Naive thymus-derived CD4-positive, alpha-beta T cell (primary cell): ENCODE data around the gene MED4. TPM values are rescaled to one million over a fixed set of nuclear protein-coding genes. Genes with fewer than 3 reads are reported as not detected.

Source experiments
- ATAC-seq: fragments of 150-1000 bp; cut with Tn5 transposase; 2 replicates; pipeline ENCODE4 v1.10.0; 2021; ENCODE audit warnings: mild to moderate bottlenecking, moderate library complexity
- CTCF ChIA-PET: fragments of 350-600 bp; sonication (Branson Sonifier 250); formaldehyde crosslinking; loops from one replicate; lab custom pipeline; 2021; ENCODE audit warnings: antibody characterized with exemption; lab: Charles Lee
- POLR2A ChIA-PET: fragments of 350-600 bp; sonication (Branson Sonifier 250); formaldehyde crosslinking; loops from one replicate; lab custom pipeline; 2021; ENCODE audit warnings: antibody characterized with exemption, inconsistent platforms; lab: Charles Lee
- DNase-seq, 9 donors: peaks; one replicate each; pipeline versions ENCODE4 v3.0.0 to v3.0.0-alpha.2; 2020 to 2022; ENCODE audit warnings: mixed read lengths in 1 of 9
- H3K27ac ChIP-seq: one replicate; pipeline ENCODE4 v1.7.0; 2013; ENCODE audit warnings: mild to moderate bottlenecking, low read depth, low read length, moderate library complexity
- H3K27me3 ChIP-seq, 2 donors: one replicate each; pipeline ENCODE4 v1.7.0; 2013; ENCODE audit warnings: low read length in 2 of 2, mild to moderate bottlenecking in 2 of 2, moderate library complexity in 2 of 2; ENCODE audit not compliant: control insufficient read depth in 2 of 2, insufficient read depth in 2 of 2
- H3K36me3 ChIP-seq, 3 experiments: 1 replicate in 2 of 3; 2 replicates in 1 of 3; pipeline ENCODE4 v1.7.0; 2013; ENCODE audit warnings: low read length in 3 of 3, mild to moderate bottlenecking in 3 of 3, moderate library complexity in 1 of 3; ENCODE audit not compliant: insufficient read depth in 3 of 3, control insufficient read depth in 2 of 3
- H3K4me1 ChIP-seq, 2 donors: one replicate each; pipeline ENCODE4 v1.7.0; 2013; ENCODE audit warnings: low read length in 2 of 2, mild to moderate bottlenecking in 2 of 2, moderate library complexity in 1 of 2; ENCODE audit not compliant: control insufficient read depth in 2 of 2, insufficient read depth in 2 of 2
- H3K4me3 ChIP-seq: 2 replicates; pipeline ENCODE4 v1.7.0; 2013; ENCODE audit warnings: mild to moderate bottlenecking, low read length
- H3K9me3 ChIP-seq, 3 experiments: 1 replicate in 2 of 3; 2 replicates in 1 of 3; pipeline ENCODE4 v1.7.0; 2013; ENCODE audit warnings: low read length in 3 of 3; ENCODE audit not compliant: control insufficient read depth in 2 of 3
- H3K27ac Mint-ChIP-seq, 9 donors: one replicate each; pipeline ENCODE4 v1.8.0; 2020 to 2022; ENCODE audit warnings: mixed read lengths in 9 of 9, mild to moderate bottlenecking in 8 of 9, moderate library complexity in 5 of 9, inconsistent platforms in 2 of 9
- H3K27me3 Mint-ChIP-seq, 5 donors: one replicate each; pipeline ENCODE4 v1.8.0; 2021 to 2022; ENCODE audit warnings: mixed read lengths in 5 of 5, mild to moderate bottlenecking in 1 of 5
- H3K36me3 Mint-ChIP-seq, 5 donors: one replicate each; pipeline ENCODE4 v1.8.0; 2020 to 2022; ENCODE audit warnings: mixed read lengths in 5 of 5, mild to moderate bottlenecking in 3 of 5, inconsistent platforms in 1 of 5
- H3K4me1 Mint-ChIP-seq, 7 donors: one replicate each; pipeline ENCODE4 v1.8.0; 2020 to 2022; ENCODE audit warnings: mixed read lengths in 7 of 7, mild to moderate bottlenecking in 3 of 7, inconsistent platforms in 1 of 7
- H3K4me3 Mint-ChIP-seq, 10 donors: one replicate each; pipeline ENCODE4 v1.8.0; 2020 to 2022; ENCODE audit warnings: mild to moderate bottlenecking in 10 of 10, mixed read lengths in 10 of 10, moderate library complexity in 6 of 10, inconsistent platforms in 2 of 10
- H3K9me3 Mint-ChIP-seq, 11 donors: one replicate each; pipeline ENCODE4 v1.8.0; 2020 to 2022; ENCODE audit warnings: mixed read lengths in 11 of 11, mild to moderate bottlenecking in 4 of 11, inconsistent platforms in 1 of 11, moderate library complexity in 1 of 11
- intact Hi-C, 2 donors: fragments of 100-400 bp; cut with micrococcal nuclease; formaldehyde crosslinking; loops; one replicate each; pipeline ENCODE4 v1.15.1; 2023
- polyA plus RNA-seq, 2 donors: library from polyadenylated mRNA; unstranded; fragments of 300-500 nt; fragmentation: Illumina TruSeq; gene quantifications; one replicate each; pipeline ENCODE4 v1.2.3, GENCODE V29; 2021
- total RNA-seq, 6 experiments: library from RNA in 5 of 6; stranded (reverse) in 5 of 6; gene quantifications; 1 replicate in 5 of 6; 2 replicates in 1 of 6; pipeline ENCODE4 v1.2.3 and lab custom pipeline; 2021 to 2026

Gene MED4
- total and polyA plus RNA-seq, 7 experiments from 2014 or later: 43.4 to 90.0 (median 52.2) TPM

GRCh38 chr13:48055712-48056111 lies 39.2 kb downstream of the MED4 start:
- Histone ChIP-seq H3K4me3 (no peak overlapping the region), H3K27me3 (no peaks in the 10 kb centered on the region), H3K9me3 (no peaks in the 10 kb centered on the region), H3K27ac (no peak overlapping the region), H3K36me3 (peaks cover 0 to 19% (median 6%) of the 10 kb centered on the region in 3 experiments), H3K4me1 (no peaks in the 10 kb centered on the region)
- Mint-ChIP-seq H3K27me3 (no peaks in the 10 kb centered on the region), H3K27ac (peak overlapping the region in 5 of 9 donors; percentile 14 to 90 (median 35)), H3K4me1 (peaks cover 0 to 21% (median 0%) of the 10 kb centered on the region in 7 donors), H3K36me3 (peaks cover 6 to 25% (median 19%) of the 10 kb centered on the region in 5 donors), H3K4me3 (no peak overlapping the region), H3K9me3 (no peaks in the 10 kb centered on the region)
- DNase-seq (no peak), ATAC-seq (no peak)
- intact Hi-C loops: no loop called here
- ChIA-PET POLR2A (no interaction called here), CTCF (no interaction called here)

GRCh38 chr13:48054601-48055000 lies 40.3 kb downstream of the MED4 start:
- ChIA-PET POLR2A (interaction anchor here (0.7 kb wide), 1 partner anchor 17 kb away, joined by 3 read pairs; no protein-coding TSS in a partner anchor), CTCF (interaction anchor here (0.5 to 1.2 kb wide), 2 partner anchors 16 to 526 kb away, joined by 3 read pairs; no protein-coding TSS in a partner anchor)
- H3K4me1 Mint-ChIP-seq: peaks cover 0 to 14% (median 0%) of the 10 kb centered on the region in 7 donors
- peak overlapping the region in 2 of 9 donors; percentile 45 to 48 for H3K27ac Mint-ChIP-seq
- ATAC-seq (no peak), DNase-seq (no peak)
- H3K27me3 Mint-ChIP-seq: no peaks in the 10 kb centered on the region
- intact Hi-C loops: no loop called here
- peaks cover 8 to 29% (median 21%) of the 10 kb centered on the region in 5 donors for H3K36me3 Mint-ChIP-seq
- Histone ChIP-seq H3K4me3 (no peak overlapping the region), H3K36me3 (peaks cover 0 to 22% (median 6%) of the 10 kb centered on the region in 3 experiments), H3K27me3 (no peaks in the 10 kb centered on the region), H3K4me1 (no peaks in the 10 kb centered on the region), H3K27ac (no peak overlapping the region), H3K9me3 (no peaks in the 10 kb centered on the region)
- H3K9me3 Mint-ChIP-seq: no peaks in the 10 kb centered on the region
- H3K4me3 Mint-ChIP-seq: no peak overlapping the region

GRCh38 chr13:48050550-48050949 lies 44.4 kb downstream of the MED4 start:
- no peaks in the 10 kb centered on the region for H3K4me1 ChIP-seq
- H3K27ac ChIP-seq: no peak overlapping the region
- intact Hi-C loops: no loop called here
- no peaks in the 10 kb centered on the region for H3K9me3 Mint-ChIP-seq
- CTCF ChIA-PET: no interaction called here
- no peak overlapping the region for H3K4me3 ChIP-seq
- H3K27me3 Mint-ChIP-seq: no peaks in the 10 kb centered on the region
- peaks cover 0 to 8% (median 0%) of the 10 kb centered on the region in 7 donors for H3K4me1 Mint-ChIP-seq
- H3K27me3 ChIP-seq: no peaks in the 10 kb centered on the region
- no peak for DNase-seq
- peaks cover 13 to 44% (median 21%) of the 10 kb centered on the region in 5 donors for H3K36me3 Mint-ChIP-seq
- peak overlapping the region in 1 of 9 donors; percentile 8 for H3K27ac Mint-ChIP-seq
- H3K36me3 ChIP-seq: peaks cover 0 to 24% (median 6%) of the 10 kb centered on the region in 3 experiments
- H3K4me3 Mint-ChIP-seq: no peak overlapping the region
- H3K9me3 ChIP-seq: no peaks in the 10 kb centered on the region
- no peak for ATAC-seq
- POLR2A ChIA-PET: no interaction called here

GRCh38 chr13:48043789-48044503 lies 51.0 kb downstream of the MED4 start:
- Histone ChIP-seq H3K27ac (no peak overlapping the region), H3K4me1 (peaks cover 1 to 3% of the 10 kb centered on the region in 2 donors), H3K27me3 (no peaks in the 10 kb centered on the region), H3K4me3 (no peak overlapping the region), H3K9me3 (no peaks in the 10 kb centered on the region), H3K36me3 (peaks cover 0 to 10% (median 0%) of the 10 kb centered on the region in 3 experiments)
- peaks cover 5 to 43% (median 12%) of the 10 kb centered on the region in 7 donors for H3K4me1 Mint-ChIP-seq
- peak overlapping the region in 8 of 9 donors; percentile 37 to 85 (median 79) for H3K27ac Mint-ChIP-seq
- POLR2A ChIA-PET: no interaction called here
- H3K27me3 Mint-ChIP-seq: no peaks in the 10 kb centered on the region
- intact Hi-C loops: loop anchor here (5.0 kb wide), 1 partner anchor 33 kb away; no protein-coding TSS in a partner anchor
- H3K4me3 Mint-ChIP-seq: peak overlapping the region in 1 of 10 donors; percentile 63
- CTCF ChIA-PET: no interaction called here
- DNase-seq: no peak
- H3K36me3 Mint-ChIP-seq: peaks cover 8 to 34% (median 13%) of the 10 kb centered on the region in 5 donors
- no peak for ATAC-seq
- no peaks in the 10 kb centered on the region for H3K9me3 Mint-ChIP-seq

- ChIA-PET POLR2A (no interaction called here), CTCF (no interaction called here)
- no peaks in the 10 kb centered on the region for H3K9me3 Mint-ChIP-seq
- Histone ChIP-seq H3K4me1 (peaks cover 10% of the 10 kb centered on the region in 2 donors), H3K36me3 (peaks cover 0 to 7% (median 0%) of the 10 kb centered on the region in 3 experiments), H3K27ac (no peak overlapping the region), H3K27me3 (no peaks in the 10 kb centered on the region), H3K4me3 (no peak overlapping the region), H3K9me3 (no peaks in the 10 kb centered on the region)
- peaks cover 9 to 50% (median 22%) of the 10 kb centered on the region in 7 donors for H3K4me1 Mint-ChIP-seq
- ATAC-seq (no peak), DNase-seq (no peak)
- H3K27me3 Mint-ChIP-seq: no peaks in the 10 kb centered on the region
- H3K27ac Mint-ChIP-seq: peak overlapping the region in 7 of 9 donors; percentile 37 to 85 (median 74)
- intact Hi-C loops: loop anchor here (5.0 kb wide), 1 partner anchor 34 kb away; no protein-coding TSS in a partner anchor
- H3K36me3 Mint-ChIP-seq: peaks cover 8 to 26% (median 13%) of the 10 kb centered on the region in 5 donors
- peak overlapping the region in 1 of 10 donors; percentile 38 for H3K4me3 Mint-ChIP-seq
Observed at GRCh38 chr13:48042894-48043293, 52.0 kb downstream of the MED4 start.

GRCh38 chr13:48040896-48041295 lies 54.0 kb downstream of the MED4 start:
- Mint-ChIP-seq H3K4me3 (no peak overlapping the region), H3K27ac (peak overlapping the region in 3 of 9 donors; percentile 20 to 53 (median 30)), H3K36me3 (peaks cover 4 to 16% (median 13%) of the 10 kb centered on the region in 5 donors), H3K4me1 (peaks cover 17 to 65% (median 36%) of the 10 kb centered on the region in 7 donors), H3K9me3 (no peaks in the 10 kb centered on the region), H3K27me3 (no peaks in the 10 kb centered on the region)
- no peak for ATAC-seq
- peaks cover 0 to 7% (median 0%) of the 10 kb centered on the region in 3 experiments for H3K36me3 ChIP-seq
- H3K4me3 ChIP-seq: no peak overlapping the region
- peaks cover 14 to 18% of the 10 kb centered on the region in 2 donors for H3K4me1 ChIP-seq
- H3K27me3 ChIP-seq: no peaks in the 10 kb centered on the region
- H3K27ac ChIP-seq: no peak overlapping the region
- CTCF ChIA-PET: no interaction called here
- no peaks in the 10 kb centered on the region for H3K9me3 ChIP-seq
- intact Hi-C loops: loop anchor here (5.0 kb wide), 1 partner anchor 36 kb away; no protein-coding TSS in a partner anchor
- POLR2A ChIA-PET: interaction anchor here (0.9 to 2.4 kb wide), 2 partner anchors 54 to 488 kb away, joined by 4 to 6 read pairs; partner anchors contain the start of gene MED4
- DNase-seq: no peak
